Adrenal gland (tissue), 5 donors: ENCODE measurements around the gene GCNT2.

ENCODE experiments used
- CTCF ChIP-seq, 6 experiments: fragments of 450-650 bp in 4 of 6; fragments of 200-600 bp in 2 of 6; sonication (generic) in 1 of 6; IDR thresholded peaks; 1 replicate in 5 of 6; 2 replicates in 1 of 6; pipeline versions ENCODE4 v1.5.1 to v1.8.0; 2016 to 2021; ENCODE audit warnings: antibody characterized with exemption in 6 of 6, mild to moderate bottlenecking in 2 of 6, moderate library complexity in 1 of 6
- POLR2A ChIP-seq, 2 donors: fragments of 450-650 bp; IDR thresholded peaks; one replicate each; pipeline ENCODE4 v1.6.1; 2017; ENCODE audit warnings: antibody characterized with exemption in 2 of 2, mild to moderate bottlenecking in 2 of 2, moderate library complexity in 1 of 2
- donor health status: DM: no; HTN: no; CAD: no.

- TF ChIP-seq CTCF (IDR thresholded peaks at IDR 0.05) (no peak), POLR2A (IDR thresholded peaks at IDR 0.05) (no peak)
Measured at GRCh38 chr6:10587656-10588406, 66.7 kb downstream of the GCNT2 start.
